A549 (cell line): ENCODE measurements around the gene NDC80. TPM values are rescaled to one million over a fixed set of nuclear protein-coding genes. Genes with fewer than 3 reads are reported as not detected.

Source experiments
- ATAC-seq, 2 experiments: fragments of 200-7000 bp in 1 of 2; fragments of >200 bp in 1 of 2; cut with Nextera tagmentation in 1 of 2; cut with Tn5 transposase in 1 of 2; 3 replicates each; pipeline versions ENCODE4 v1.8.0 to v1.9.1; 2018 to 2020; ENCODE audit warnings: mild to moderate bottlenecking in 1 of 2, moderate library complexity in 1 of 2
- CTCF ChIA-PET: fragments of 300-600 bp; sonication (Branson Sonifier 250); formaldehyde crosslinking; extraction: SDS; loops from one replicate; lab custom pipeline; 2021; ENCODE audit warnings: antibody characterized with exemption, inconsistent platforms; lab: Yijun Ruan, JAX
- POLR2A ChIA-PET: fragments of 350-600 bp; formaldehyde crosslinking; extraction: SDS; loops from one replicate; lab custom pipeline; 2021; ENCODE audit warnings: antibody characterized with exemption, inconsistent platforms; lab: Yijun Ruan, JAX
- DNase-seq, 2 experiments: peaks; one replicate each; pipeline versions ENCODE4 v3.0.0 to v3.0.0-alpha.2; 2011 to 2016; ENCODE audit warnings: low read depth in 1 of 2, low spot score in 1 of 2
- FAIRE-seq: peaks from 2 replicates; lab custom pipeline; 2011; peaks lifted over from hg19 to GRCh38; lab: Jason Lieb, UNC
- H3K27ac ChIP-seq, 2 experiments: fragments of >200 bp; sonication (Bioruptor Twin); formaldehyde crosslinking; 3 replicates each; pipeline ENCODE4 v1.5.1; 2016 to 2017
- H3K4me1 ChIP-seq: fragments of >200 bp; sonication (Bioruptor Twin); formaldehyde crosslinking; 3 replicates; pipeline ENCODE4 v1.6.1; 2016
- H3K4me2 ChIP-seq: fragments of >200 bp; sonication (Bioruptor Twin); formaldehyde crosslinking; 3 replicates; pipeline ENCODE4 v1.6.1; 2016
- H3K4me3 ChIP-seq: fragments of >200 bp; sonication (Bioruptor Twin); formaldehyde crosslinking; 3 replicates; pipeline ENCODE4 v1.5.1; 2016
- H3K9me3 ChIP-seq: fragments of >200 bp; sonication (Bioruptor Twin); formaldehyde crosslinking; 3 replicates; pipeline ENCODE4 v1.6.1; 2016
- CBX8 ChIP-seq: fragments of 200-600 bp; sonication (generic); IDR thresholded peaks from 2 replicates; pipeline ENCODE4 v1.6.1; 2016
- E2F6 ChIP-seq: IDR thresholded peaks from 2 replicates; pipeline ENCODE4 v1.6.1; 2012; ENCODE audit warnings: low read depth, borderline replicate concordance
- ELK1 ChIP-seq: fragments of 150-350 bp; IDR thresholded peaks from 2 replicates; pipeline ENCODE4 v1.6.1; 2014; ENCODE audit warnings: low read depth, mild to moderate bottlenecking, low read length
- FOSL2 ChIP-seq, 2 experiments: fragments of 450-650 bp in 1 of 2; fragments of >200 bp in 1 of 2; sonication (Bioruptor Twin) in 1 of 2; formaldehyde crosslinking; IDR thresholded peaks; 2 replicates each; pipeline versions ENCODE4 v1.5.0 to v1.6.1; 2016 to 2020; ENCODE audit warnings: mild to moderate bottlenecking in 1 of 2, moderate library complexity in 1 of 2
- FOXS1 ChIP-seq: fragments of 250-450 bp; sonication (Bioruptor Pico); IDR thresholded peaks from 2 replicates; pipeline ENCODE4 v1.5.0; 2020; ENCODE audit warnings: mild to moderate bottlenecking, moderate library complexity
- GATA3 ChIP-seq: IDR thresholded peaks from 2 replicates; pipeline ENCODE4 v1.6.1; 2012; ENCODE audit warnings: borderline replicate concordance
- HEYL ChIP-seq: fragments of 250-450 bp; sonication (Bioruptor Pico); IDR thresholded peaks from 2 replicates; pipeline ENCODE4 v1.8.0; 2021; ENCODE audit warnings: mild to moderate bottlenecking, moderate library complexity
- HOXA7 ChIP-seq: fragments of 250-450 bp; sonication (Bioruptor Pico); IDR thresholded peaks from 2 replicates; pipeline ENCODE4 v1.5.0; 2020; ENCODE audit warnings: mild to moderate bottlenecking, moderate library complexity
- JUNB ChIP-seq: fragments of >200 bp; sonication (Bioruptor Twin); formaldehyde crosslinking; IDR thresholded peaks from 2 replicates; pipeline ENCODE4 v1.6.1; 2016
- KDM1A ChIP-seq: fragments of 200-600 bp; sonication (generic); IDR thresholded peaks from 2 replicates; pipeline ENCODE4 v1.6.1; 2016; ENCODE audit warnings: low read depth, mild to moderate bottlenecking
- MYC ChIP-seq: IDR thresholded peaks from 2 replicates; pipeline ENCODE4 v1.6.1; 2012; ENCODE audit warnings: mild to moderate bottlenecking, inconsistent platforms, low read length, improper control_type of control experiment, borderline replicate concordance
- NFE2L2 ChIP-seq: fragments of 150-350 bp; conservative IDR thresholded peaks from 2 replicates; pipeline ENCODE4 v1.6.1; 2014; ENCODE audit warnings: low read length
- PHF8 ChIP-seq: fragments of 200-600 bp; sonication (generic); IDR thresholded peaks from 2 replicates; pipeline ENCODE4 v1.6.1; 2016; ENCODE audit warnings: low read depth, mild to moderate bottlenecking, antibody characterized with exemption, moderate library complexity, borderline replicate concordance
- RFX5 ChIP-seq: fragments of 450-650 bp; IDR thresholded peaks from 2 replicates; pipeline ENCODE4 v1.7.1; 2014; ENCODE audit warnings: antibody characterized with exemption, mild to moderate bottlenecking, moderate library complexity
- SMC3 ChIP-seq: fragments of >200 bp; sonication (Bioruptor Twin); formaldehyde crosslinking; IDR thresholded peaks from 3 replicates; pipeline ENCODE4 v1.6.1; 2018; ENCODE audit warnings: inconsistent platforms
- USF2 ChIP-seq: fragments of 450-650 bp; IDR thresholded peaks from 2 replicates; pipeline ENCODE4 v1.6.1; 2014; ENCODE audit warnings: antibody characterized with exemption
- ZC3H11A ChIP-seq: fragments of 450-650 bp; IDR thresholded peaks from 2 replicates; pipeline ENCODE4 v1.6.1; 2014; ENCODE audit warnings: antibody characterized with exemption, mild to moderate bottlenecking
- ZFP36 ChIP-seq: fragments of 450-650 bp; IDR thresholded peaks from 2 replicates; pipeline ENCODE4 v1.6.1; 2014; ENCODE audit warnings: borderline replicate concordance; ENCODE audit not compliant: partially characterized antibody
- WGBS: methylation state at CpG from one replicate; pipeline ENCODE4 v1.1.6; 2017; ENCODE audit errors: missing lambda C conversion rate; 5-methylcytosine and 5-hydroxymethylcytosine counted together
- polyA plus RNA-seq, 4 experiments: library from polyadenylated mRNA; depleted of rRNA in 3 of 4; stranded (reverse); fragments of >200 nt; fragmentation: RNase III in 1 of 4; extraction: RNeasy Plus Mini Kit Qiagen cat#74134 plus additional on column Dnase treatment in 1 of 4; gene quantifications; 2 replicates in 3 of 4; 3 replicates in 1 of 4; pipeline ENCODE4 v1.2.3, GENCODE V29; 2011 to 2017
- TF ChIP-seq, protein P1 (sequence below): IDR thresholded peaks from 2 replicates; pipeline ENCODE4 v1.6.1; 2012
- TF ChIP-seq, protein P2 (sequence below): fragments of 250-450 bp; sonication (Bioruptor Pico); IDR thresholded peaks from 2 replicates; pipeline ENCODE4 v1.5.0; 2020; ENCODE audit warnings: low read depth, mild to moderate bottlenecking, moderate library complexity

The NDC80 gene
- polyA plus RNA-seq, 2 of the 4 experiments (the other 2 are of a cell fraction), result 11.1 to 20.2 TPM

DNA sequence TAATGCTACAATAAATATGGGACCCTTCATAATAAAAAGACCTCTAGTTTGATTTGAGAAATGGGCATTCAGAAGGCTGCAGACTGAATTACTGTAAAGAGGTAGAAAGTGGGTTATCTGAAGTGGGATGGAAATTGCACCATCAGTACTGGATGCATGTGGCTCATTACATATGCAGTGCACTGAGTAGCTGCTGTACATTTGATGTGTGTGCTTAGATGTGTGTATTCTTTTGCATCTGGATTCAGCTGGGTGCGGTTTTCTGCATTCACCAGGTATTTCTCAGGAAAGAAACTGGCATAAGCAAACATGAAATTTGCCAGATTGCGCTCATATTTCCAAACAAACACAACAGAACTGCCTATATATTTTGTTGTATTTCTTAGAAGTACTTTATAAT lies 38.2 kb downstream of the NDC80 start:
- POLR2A ChIA-PET, result no interaction called here
- WGBS, result 91% methylated on average over 2 of the region's 2 CpGs
- FAIRE-seq, result no peak

DNA sequence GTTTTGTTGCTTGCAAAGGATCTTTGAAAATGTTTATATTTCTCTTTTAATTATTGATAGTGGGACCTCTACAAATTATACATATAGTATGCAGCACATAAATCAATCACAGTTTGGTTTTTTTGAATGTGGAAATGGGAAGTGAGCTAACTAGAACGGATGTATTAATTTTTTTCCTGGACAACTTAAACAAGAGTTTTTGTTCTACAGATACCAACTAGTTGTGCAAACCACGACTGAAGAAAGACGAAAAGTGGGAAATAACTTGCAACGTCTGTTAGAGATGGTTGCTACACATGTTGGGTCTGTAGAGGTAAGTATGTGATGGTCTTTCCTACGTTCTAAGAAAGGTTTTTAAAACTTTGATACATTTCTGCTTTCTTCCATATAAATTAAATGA lies 39.2 kb downstream of the NDC80 start:
- 92% methylated on average over 5 of the region's 5 CpGs for WGBS
- CTCF ChIA-PET, result no interaction called here
- no peak for FAIRE-seq
- POLR2A ChIA-PET, result no interaction called here
- ATAC-seq, result no peak
- no peak overlapping the region for H3K4me2 ChIP-seq
- TF ChIP-seq GATA3 (no peak), FOSL2 (IDR thresholded peaks at IDR 0.05) (no peak), FOSL2 (CRISPR knock-in tag; IDR thresholded peaks at IDR 0.05) (no peak), NFE2L2 (no peak), ZFP36 (no peak)
- TF ChIP-seq, protein P1, sequence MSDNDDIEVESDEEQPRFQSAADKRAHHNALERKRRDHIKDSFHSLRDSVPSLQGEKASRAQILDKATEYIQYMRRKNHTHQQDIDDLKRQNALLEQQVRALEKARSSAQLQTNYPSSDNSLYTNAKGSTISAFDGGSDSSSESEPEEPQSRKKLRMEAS, result no peak
- H3K4me1 ChIP-seq, result peaks cover 6% of the 10 kb centered on the region; the same call in 1 of the 3 replicates
- H3K9me3 ChIP-seq, result no peaks in the 10 kb centered on the region
- no peak overlapping the region for H3K27ac ChIP-seq
- no peak overlapping the region for H3K4me3 ChIP-seq
- no peak for DNase-seq

More for the DNA sequence above, 38.2 kb downstream of the NDC80 start:
- H3K4me3 ChIP-seq, result no peak overlapping the region
- TF ChIP-seq, protein P1, result no peak
- TF ChIP-seq ELK1 (no peak), SMC3 (no peak), FOXS1 (CRISPR knock-in tag) (no peak), GATA3 (no peak)
- TF ChIP-seq, all 56 proteins: peak for 0
- no peak for DNase-seq
- no peak for ATAC-seq
- CTCF ChIA-PET, result no interaction called here
- H3K4me2 ChIP-seq, result no peak overlapping the region
- no peaks in the 10 kb centered on the region for H3K9me3 ChIP-seq
- H3K27ac ChIP-seq, result no peak overlapping the region
- peaks cover 6% of the 10 kb centered on the region; the same call in 1 of the 3 replicates for H3K4me1 ChIP-seq

DNA sequence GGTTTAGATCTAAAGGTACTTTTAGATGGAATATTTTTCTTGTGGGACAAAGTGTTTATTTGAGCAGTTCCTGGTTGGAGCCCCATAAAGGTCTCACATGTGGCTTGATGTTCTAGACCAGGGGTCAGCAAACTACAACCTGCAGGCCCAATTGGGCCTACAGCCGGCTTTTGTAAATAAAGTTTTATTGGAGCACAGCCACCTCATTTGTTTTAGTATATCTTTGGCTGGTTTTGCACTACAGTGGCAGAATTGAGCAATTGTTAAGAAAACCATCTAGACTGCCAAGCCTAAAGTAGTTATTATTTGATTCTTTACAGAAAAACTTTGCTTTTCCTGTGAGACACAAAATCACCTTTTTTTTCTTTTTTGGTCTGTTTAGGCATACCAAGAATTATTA lies 41.6 kb downstream of the NDC80 start:
- no peaks in the 10 kb centered on the region for H3K9me3 ChIP-seq
- TF ChIP-seq HOXA7 (CRISPR knock-in tag), result no peak
- TF ChIP-seq PHF8, result no peak
- no peak for TF ChIP-seq MYC
- TF ChIP-seq RFX5, result no peak
- no peak for TF ChIP-seq CBX8
- no peak for TF ChIP-seq USF2
- no peak for TF ChIP-seq E2F6
- TF ChIP-seq SMC3, result no peak
- TF ChIP-seq ZC3H11A, result no peak
- no peak for TF ChIP-seq HEYL (CRISPR knock-in tag)
- no peak for TF ChIP-seq JUNB
- TF ChIP-seq, protein P2, sequence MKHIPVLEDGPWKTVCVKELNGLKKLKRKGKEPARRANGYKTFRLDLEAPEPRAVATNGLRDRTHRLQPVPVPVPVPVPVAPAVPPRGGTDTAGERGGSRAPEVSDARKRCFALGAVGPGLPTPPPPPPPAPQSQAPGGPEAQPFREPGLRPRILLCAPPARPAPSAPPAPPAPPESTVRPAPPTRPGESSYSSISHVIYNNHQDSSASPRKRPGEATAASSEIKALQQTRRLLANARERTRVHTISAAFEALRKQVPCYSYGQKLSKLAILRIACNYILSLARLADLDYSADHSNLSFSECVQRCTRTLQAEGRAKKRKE, result no peak
- no peak for TF ChIP-seq KDM1A
- no peak for TF ChIP-seq NFE2L2
- H3K27ac ChIP-seq, result no peak overlapping the region
- no peak overlapping the region for H3K4me3 ChIP-seq
- no peak for FAIRE-seq
- H3K4me1 ChIP-seq, result no peaks in the 10 kb centered on the region
- no peak overlapping the region for H3K4me2 ChIP-seq
- POLR2A ChIA-PET, result no interaction called here
- DNase-seq, result no peak
- CTCF ChIA-PET, result no interaction called here
- ATAC-seq, result no peak
- WGBS, result 86% methylated on average over 1 of the region's 1 CpG
